Stimulated activated CD8-positive, alpha-beta memory T cell treated with anti-CD3 and anti-CD28 coated beads, Interleukin-7, amount 100 ng/mL, for 24 hours (primary cell): ENCODE measurements around the gene ALCAM.

Experiments used
- DNase-seq: peaks from one replicate; pipeline ENCODE4 v3.0.0-alpha.2; 2020; ENCODE audit warnings: low read depth

Gene ALCAM

DNA sequence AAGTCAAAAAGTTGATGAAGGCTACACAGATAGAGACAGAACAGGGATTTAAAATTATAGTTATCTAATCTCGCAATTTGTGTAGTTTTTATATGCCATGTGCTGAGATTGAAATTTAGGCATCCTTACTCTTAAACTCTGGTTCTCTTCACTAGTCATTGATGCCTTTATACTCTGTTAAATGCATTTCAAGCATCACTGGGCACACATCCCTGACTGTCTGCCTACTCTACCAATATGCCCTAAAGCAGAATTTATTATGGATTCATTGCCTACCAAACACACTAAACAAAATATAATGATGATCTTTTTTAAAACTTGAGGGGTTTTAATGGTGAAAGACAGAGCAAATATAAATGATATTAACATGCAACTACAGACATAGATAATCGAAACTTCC is 10.3 kb upstream of the ALCAM start:
- no peak for DNase-seq

- DNase-seq = no peak
Observed at GRCh38 chr3:105356988-105357387, 9.7 kb upstream of the ALCAM start.

DNA sequence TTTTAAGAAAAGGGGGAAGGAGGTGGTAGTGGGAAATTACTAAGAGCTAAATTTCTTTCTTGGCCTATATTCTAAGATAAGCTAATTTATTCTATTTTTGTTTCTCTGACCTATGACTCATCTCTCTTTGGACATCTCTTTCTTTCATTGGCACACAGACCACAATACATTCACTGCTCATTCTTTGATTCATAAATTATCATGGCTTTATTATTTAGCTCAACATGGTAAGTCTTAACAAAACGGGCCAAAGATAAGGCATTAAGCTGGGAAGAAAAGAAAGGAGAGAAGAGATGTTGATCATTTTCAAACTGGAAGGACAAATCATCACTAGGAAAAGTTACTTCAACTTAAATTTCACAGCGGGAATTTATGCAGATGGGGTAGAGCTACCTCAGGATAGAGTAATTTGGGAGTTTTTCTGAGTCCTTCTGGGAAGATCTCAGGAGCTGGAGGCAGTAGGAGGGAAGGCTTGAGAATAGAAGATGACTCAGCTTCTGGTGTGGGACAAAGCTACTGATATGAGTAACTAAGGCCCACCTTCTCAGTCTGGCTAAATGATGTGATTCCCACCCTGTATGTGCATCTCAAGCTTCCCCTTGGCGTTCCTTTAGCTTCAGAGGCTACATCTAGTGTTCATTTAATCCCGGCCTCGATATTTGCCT is 7.5 kb upstream of the ALCAM start:
- no peak for DNase-seq

DNA sequence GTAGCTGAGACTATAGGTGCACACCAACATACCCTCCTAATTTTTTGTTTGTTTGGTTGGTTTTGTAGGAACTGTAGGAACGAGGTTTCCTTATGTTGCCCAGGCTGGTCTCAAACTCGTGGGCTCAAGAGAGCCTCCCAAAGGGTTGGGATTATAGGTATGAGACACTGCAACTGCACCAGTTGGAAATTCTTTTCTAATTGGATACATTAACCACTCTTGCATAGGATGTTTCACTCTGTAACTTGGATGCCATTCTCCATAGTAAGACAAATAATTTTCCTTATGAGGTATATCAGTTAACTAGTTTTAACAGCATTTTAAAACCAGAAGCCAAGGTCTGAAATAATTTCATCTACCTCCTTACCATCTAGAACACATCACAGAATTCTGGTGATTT is 6.7 kb upstream of the ALCAM start:
- no peak for DNase-seq

DNA sequence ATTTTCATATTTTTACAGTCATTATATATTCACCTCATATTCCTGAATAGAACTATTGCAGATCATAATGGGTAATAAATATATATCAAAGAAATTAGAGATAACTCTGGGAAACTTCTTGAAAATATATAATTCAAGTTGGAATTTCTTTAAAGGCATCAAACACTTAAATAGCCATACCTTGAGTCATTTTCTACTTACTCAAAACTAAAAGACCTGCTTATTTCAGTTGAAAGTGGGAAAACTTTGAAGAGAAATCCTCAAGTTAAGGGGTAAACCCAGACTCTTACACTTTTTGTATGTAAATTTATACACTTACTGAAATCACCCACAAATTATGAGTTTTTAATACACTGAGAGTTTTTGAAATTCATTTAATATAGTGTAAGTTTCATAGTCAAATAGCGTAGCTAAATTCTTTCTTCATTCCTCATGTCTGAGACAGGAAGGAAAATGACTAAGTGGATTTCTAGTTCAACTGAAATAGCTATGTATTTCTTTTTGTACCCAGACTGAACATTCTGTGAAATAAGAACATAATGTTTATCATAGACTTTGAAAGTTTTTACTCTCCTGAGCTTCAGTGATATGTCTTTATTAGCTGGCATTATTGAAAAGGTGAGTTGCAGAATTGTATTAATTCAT is 4.6 kb upstream of the ALCAM start:
- DNase-seq = no peak

GRCh38 chr3:105364128-105364527 is 2.6 kb upstream of the ALCAM start:
- no peak for DNase-seq

DNA sequence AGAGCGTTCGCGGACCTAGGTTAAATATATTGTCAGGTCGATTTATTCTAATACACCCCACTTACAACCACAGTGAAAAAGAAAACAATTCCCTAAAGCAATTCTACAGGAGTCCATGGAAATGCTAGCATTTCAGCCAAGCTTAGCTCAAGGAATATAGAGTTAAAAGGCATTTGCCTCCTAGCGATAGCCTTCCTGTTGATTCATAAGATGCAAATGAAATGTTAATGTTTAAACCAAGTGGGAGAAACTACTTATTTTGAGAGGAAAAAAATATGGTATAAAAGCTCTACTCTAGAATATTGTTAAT is 1.7 kb upstream of the ALCAM start:
- DNase-seq = no peak

DNA sequence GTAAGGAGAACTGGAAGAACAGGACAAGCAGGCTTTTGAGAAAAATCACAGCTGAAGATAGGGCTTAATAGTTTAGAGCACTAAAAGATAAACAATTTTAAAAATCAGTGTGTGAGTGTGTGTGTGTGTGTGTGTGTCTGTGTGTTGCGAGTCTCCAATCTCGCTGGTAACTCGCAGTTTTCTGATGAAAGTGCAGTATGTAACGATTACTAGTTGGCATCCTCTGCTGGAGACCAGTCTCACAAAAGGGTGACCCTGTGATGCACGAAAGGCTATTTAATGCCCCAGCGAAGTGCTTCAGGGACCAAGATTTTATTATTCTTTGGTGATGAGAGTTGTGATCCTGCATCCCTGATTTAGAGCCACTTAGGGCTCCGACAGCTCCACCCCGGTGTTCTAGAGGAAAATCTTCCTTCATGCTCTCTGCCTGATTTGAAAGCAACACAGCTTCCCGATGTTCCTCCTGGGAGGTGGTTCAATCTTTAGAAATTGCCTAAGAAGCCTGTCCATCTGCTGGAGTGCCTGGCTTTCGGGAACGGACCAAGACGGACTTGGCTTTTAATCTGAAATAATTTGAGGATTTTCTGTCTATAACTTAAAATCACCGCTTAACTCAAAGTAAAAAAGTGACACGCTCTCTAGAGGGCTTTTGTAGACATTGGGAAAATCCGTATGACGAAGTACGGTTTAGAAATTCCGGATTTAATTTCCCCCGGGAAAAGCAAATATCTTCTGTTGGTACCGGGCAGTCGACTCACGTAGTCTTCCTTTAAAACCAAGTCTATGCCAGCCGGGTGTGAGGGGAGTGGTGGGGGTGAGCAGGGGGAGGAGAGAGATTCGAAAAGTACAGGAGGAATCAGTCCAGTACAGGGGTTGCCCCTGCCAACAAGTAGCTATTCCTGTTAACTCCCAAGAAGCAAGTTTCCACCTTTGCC is 1.1 kb upstream of the ALCAM start:
- DNase-seq = no peak

DNA sequence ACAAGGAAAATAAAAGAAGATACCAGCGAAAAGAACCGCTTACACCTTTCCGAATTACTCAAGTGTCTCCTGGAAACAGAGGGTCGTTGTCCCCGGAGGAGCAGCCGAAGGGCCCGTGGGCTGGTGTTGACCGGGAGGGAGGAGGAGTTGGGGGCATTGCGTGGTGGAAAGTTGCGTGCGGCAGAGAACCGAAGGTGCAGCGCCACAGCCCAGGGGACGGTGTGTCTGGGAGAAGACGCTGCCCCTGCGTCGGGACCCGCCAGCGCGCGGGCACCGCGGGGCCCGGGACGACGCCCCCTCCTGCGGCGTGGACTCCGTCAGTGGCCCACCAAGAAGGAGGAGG is 325 bp downstream of the ALCAM start:
- no peak for DNase-seq

DNA sequence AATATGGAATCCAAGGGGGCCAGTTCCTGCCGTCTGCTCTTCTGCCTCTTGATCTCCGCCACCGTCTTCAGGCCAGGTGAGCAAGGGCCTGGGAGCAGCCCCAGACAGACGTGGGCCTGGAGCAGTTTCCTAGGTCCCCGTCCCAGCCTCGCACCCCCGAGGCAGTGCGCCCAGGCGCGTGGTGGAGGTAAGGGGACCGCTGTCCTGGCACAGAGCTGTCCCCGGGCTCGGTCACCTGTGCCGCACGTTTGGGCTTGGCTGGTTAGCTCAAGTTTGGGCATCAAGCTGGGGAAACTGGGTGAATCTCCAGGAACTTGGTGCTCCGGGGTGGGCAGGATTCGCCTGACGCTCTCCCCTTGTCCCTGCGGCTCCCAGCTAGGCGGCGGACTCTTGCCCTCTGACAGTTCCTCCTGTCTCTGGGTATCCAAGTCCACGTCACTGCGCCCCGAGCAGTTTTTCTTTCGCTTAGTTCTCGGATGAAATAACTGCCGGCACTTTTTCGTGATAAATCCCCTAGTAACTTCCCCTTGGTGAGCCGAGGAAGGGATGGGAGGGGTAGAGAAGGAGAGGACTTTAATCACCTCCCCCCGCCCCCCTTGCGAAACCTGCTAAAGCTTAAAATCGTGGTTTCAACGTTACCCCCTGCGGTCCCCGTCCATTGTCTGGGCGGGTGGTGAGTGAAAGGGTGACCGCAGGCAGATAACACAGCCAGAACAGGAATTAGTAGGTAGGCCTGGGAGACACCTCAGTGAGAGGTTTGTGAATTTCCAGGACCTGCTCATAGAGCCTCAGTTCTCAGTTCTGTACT is 901 bp downstream of the ALCAM start:
- peak; percentile 51 for DNase-seq

- peak; percentile 31 for DNase-seq
Observed at GRCh38 chr3:105368566-105369499, 2.1 kb downstream of the ALCAM start.

- no peak for DNase-seq
Observed at GRCh38 chr3:105369500-105370371, 3.0 kb downstream of the ALCAM start.

- no peak for DNase-seq
Observed at GRCh38 chr3:105373383-105373782, 6.7 kb downstream of the ALCAM start.

GRCh38 chr3:105375750-105376511 is 9.2 kb downstream of the ALCAM start:
- no peak for DNase-seq

DNA sequence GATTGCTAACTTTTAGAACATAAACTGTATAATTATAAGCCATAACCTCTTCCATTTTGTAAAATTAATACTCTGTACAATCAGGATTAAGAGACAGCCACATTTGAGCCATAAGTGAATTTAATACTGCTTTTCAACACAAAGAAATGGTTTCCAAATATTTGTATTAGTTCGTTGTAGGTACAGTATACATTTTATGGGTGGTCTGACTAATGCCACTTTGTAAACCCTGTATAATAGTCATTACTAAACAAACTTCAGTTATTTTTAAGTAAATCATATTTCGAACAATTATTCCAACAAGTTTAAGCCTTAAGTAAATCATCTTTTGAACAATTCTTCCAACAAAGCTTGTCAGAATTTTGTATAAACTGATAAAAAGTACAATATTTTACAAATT is 11.0 kb downstream of the ALCAM start:
- DNase-seq = no peak

DNA sequence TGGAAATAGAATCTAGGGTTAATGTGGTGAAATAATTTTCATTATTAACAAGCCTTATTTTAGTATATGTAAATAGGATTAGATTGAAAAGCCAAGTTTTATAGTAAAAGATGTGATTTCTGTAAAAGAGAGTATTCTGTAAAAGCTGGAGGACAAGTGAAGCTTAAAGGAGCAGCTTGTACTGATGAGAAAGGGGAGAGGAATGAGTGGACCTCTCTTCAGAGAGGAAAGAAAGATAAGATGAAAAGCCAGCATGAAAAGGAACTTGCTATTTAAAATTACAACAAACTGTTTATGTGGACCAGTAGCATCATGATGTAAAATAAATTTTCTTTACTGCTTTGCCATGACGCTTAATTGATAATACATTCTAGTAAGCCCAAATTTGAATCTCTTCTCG is 18.5 kb downstream of the ALCAM start:
- no peak for DNase-seq

GRCh38 chr3:105385819-105386508 is 19.3 kb downstream of the ALCAM start:
- DNase-seq = no peak

- no peak for DNase-seq
Observed at GRCh38 chr3:105387122-105387751, 20.5 kb downstream of the ALCAM start.
